HG03175 (cell line): ENCODE measurements around the gene MIDN.

Experiments
- ATAC-seq: cut with Tn5 transposase; IDR thresholded peaks from one replicate; pipeline ENCODE4 v1.9.1; 2021; ENCODE audit warnings: mild to moderate bottlenecking, moderate library complexity; ENCODE audit not compliant: unreplicated experiment

MIDN gene

GRCh38 chr19:1308718-1309117 is 60.3 kb downstream of the MIDN start:
- no peak for ATAC-seq
